GM23338 (cell line): ENCODE results near the gene LDLRAD3. TPM values are rescaled to one million over a fixed set of nuclear protein-coding genes. Genes with fewer than 3 reads are reported as not detected.

Source experiments
- ATAC-seq: fragments of 200-7000 bp; cut with Tn5 transposase; 3 replicates; pipeline ENCODE4 v1.9.1; 2020
- DNase-seq: peaks from one replicate; pipeline ENCODE4 v3.0.0-alpha.2; 2015; ENCODE audit warnings: low spot score
- H2AFZ ChIP-seq: fragments of 200-600 bp; sonication (generic); 2 replicates; pipeline ENCODE4 v1.8.0; 2016; ENCODE audit warnings: antibody characterized with exemption, mild to moderate bottlenecking, moderate library complexity
- H3F3A ChIP-seq: fragments of 200-600 bp; sonication (generic); replicated peaks from 2 replicates; pipeline ENCODE4 v1.8.0; 2017; ENCODE audit warnings: antibody characterized with exemption, mixed run types, low read depth
- H3K27ac ChIP-seq: fragments of 200-600 bp; sonication (generic); 2 replicates; pipeline ENCODE4 v1.6.1; 2016; ENCODE audit warnings: low read depth
- H3K27me3 ChIP-seq: fragments of 200-600 bp; sonication (generic); 2 replicates; pipeline ENCODE4 v1.8.0; 2016; ENCODE audit warnings: mild to moderate bottlenecking, mixed run types, moderate library complexity; ENCODE audit not compliant: insufficient read depth
- H3K36me3 ChIP-seq: fragments of 200-600 bp; sonication (generic); 2 replicates; pipeline ENCODE4 v1.8.0; 2016; ENCODE audit warnings: mild to moderate bottlenecking; ENCODE audit not compliant: insufficient read depth
- H3K4me1 ChIP-seq: fragments of 200-600 bp; sonication (generic); 2 replicates; pipeline ENCODE4 v1.8.0; 2016; ENCODE audit warnings: mild to moderate bottlenecking, moderate library complexity; ENCODE audit not compliant: insufficient read depth
- H3K4me2 ChIP-seq: fragments of 200-600 bp; sonication (generic); 2 replicates; pipeline ENCODE4 v1.7.1; 2017; ENCODE audit warnings: mixed run types
- H3K4me3 ChIP-seq: fragments of 200-600 bp; sonication (generic); 2 replicates; pipeline ENCODE4 v1.6.1; 2016; ENCODE audit warnings: mixed run types
- H3K79me2 ChIP-seq: fragments of 200-600 bp; sonication (generic); replicated peaks from 2 replicates; pipeline ENCODE4 v1.8.0; 2017; ENCODE audit warnings: mild to moderate bottlenecking; ENCODE audit not compliant: insufficient read depth
- H3K9me2 ChIP-seq: fragments of 200-600 bp; sonication (generic); 2 replicates; pipeline ENCODE4 v1.8.0; 2017; ENCODE audit not compliant: insufficient read depth
- H4K20me1 ChIP-seq: fragments of 200-600 bp; sonication (generic); replicated peaks from 2 replicates; pipeline ENCODE4 v1.8.0; 2017; ENCODE audit warnings: mild to moderate bottlenecking; ENCODE audit not compliant: insufficient read depth
- H3K27ac Mint-ChIP-seq: 2 replicates; pipeline ENCODE4 v1.8.0; 2020; ENCODE audit warnings: inconsistent platforms, mild to moderate bottlenecking, moderate library complexity, mixed read lengths
- H3K27me3 Mint-ChIP-seq: 3 replicates; pipeline ENCODE4 v1.8.0; 2022; ENCODE audit warnings: low read depth, mild to moderate bottlenecking, moderate library complexity, mixed read lengths, inconsistent platforms; ENCODE audit not compliant: insufficient read depth, poor library complexity
- H3K36me3 Mint-ChIP-seq: 3 replicates; pipeline ENCODE4 v1.8.0; 2021; ENCODE audit warnings: low read depth, mild to moderate bottlenecking, inconsistent platforms, moderate library complexity, mixed read lengths
- H3K4me1 Mint-ChIP-seq: 3 replicates; pipeline ENCODE4 v1.8.0; 2020; ENCODE audit warnings: mild to moderate bottlenecking, inconsistent platforms, mixed read lengths
- H3K4me3 Mint-ChIP-seq: 3 replicates; pipeline ENCODE4 v1.8.0; 2021; ENCODE audit warnings: moderate library complexity, mild to moderate bottlenecking, inconsistent platforms, mixed read lengths
- H3K9me3 Mint-ChIP-seq: 3 replicates; pipeline ENCODE4 v1.8.0; 2020; ENCODE audit warnings: moderate library complexity, mild to moderate bottlenecking, inconsistent platforms, mixed read lengths
- CREB1 ChIP-seq: fragments of 250-450 bp; sonication (Bioruptor Pico); IDR thresholded peaks from 2 replicates; pipeline ENCODE4 v1.5.0; 2020; ENCODE audit warnings: low read depth, mild to moderate bottlenecking, moderate library complexity
- NANOG ChIP-seq: IDR thresholded peaks from 2 replicates; pipeline ENCODE4 v1.6.1; 2016; ENCODE audit warnings: antibody characterized with exemption, borderline replicate concordance
- POLR2AphosphoS5 ChIP-seq: IDR thresholded peaks from 2 replicates; pipeline ENCODE4 v1.6.1; 2016; ENCODE audit warnings: antibody characterized with exemption, low read depth
- ZNF114 ChIP-seq: fragments of 250-450 bp; sonication (Bioruptor Pico); IDR thresholded peaks from 2 replicates; pipeline ENCODE4 v1.5.0; 2020; ENCODE audit warnings: mild to moderate bottlenecking, moderate library complexity
- polyA plus RNA-seq: library from polyadenylated mRNA; unstranded; fragments of >200 nt; fragmentation: Nextera tagmentation; extraction: Ambion mirVana; gene quantifications from 2 replicates; pipeline ENCODE4 v1.2.1, GENCODE V29; 2016
- total RNA-seq: library from RNA; depleted of rRNA; stranded (reverse); fragments of >200 nt; shearing (Covaris generic); gene quantifications from 2 replicates; pipeline ENCODE4 v1.2.3, GENCODE V29; 2014
- TF ChIP-seq, protein P1 (sequence below), 2 experiments: fragments of 200-600 bp in 1 of 2; sonication (generic) in 1 of 2; conservative IDR thresholded peaks; 2 replicates each; pipeline versions ENCODE4 v1.5.1 to v1.6.1; 2016 to 2017; ENCODE audit warnings: antibody characterized with exemption in 2 of 2, low read depth in 2 of 2, mild to moderate bottlenecking in 2 of 2, moderate library complexity in 1 of 2
- TF ChIP-seq, protein P2 (sequence below): IDR thresholded peaks from one replicate; pipeline ENCODE4 v1.6.1; 2018; ENCODE audit warnings: antibody characterized with exemption; ENCODE audit not compliant: unreplicated experiment
- TF ChIP-seq, protein P3 (sequence below): IDR thresholded peaks from 2 replicates; pipeline ENCODE4 v1.6.1; 2016; ENCODE audit warnings: antibody characterized with exemption

LDLRAD3 gene
- total and polyA plus RNA-seq, 2 experiments from 2014 or later: 8.5 to 19.4 TPM

DNA sequence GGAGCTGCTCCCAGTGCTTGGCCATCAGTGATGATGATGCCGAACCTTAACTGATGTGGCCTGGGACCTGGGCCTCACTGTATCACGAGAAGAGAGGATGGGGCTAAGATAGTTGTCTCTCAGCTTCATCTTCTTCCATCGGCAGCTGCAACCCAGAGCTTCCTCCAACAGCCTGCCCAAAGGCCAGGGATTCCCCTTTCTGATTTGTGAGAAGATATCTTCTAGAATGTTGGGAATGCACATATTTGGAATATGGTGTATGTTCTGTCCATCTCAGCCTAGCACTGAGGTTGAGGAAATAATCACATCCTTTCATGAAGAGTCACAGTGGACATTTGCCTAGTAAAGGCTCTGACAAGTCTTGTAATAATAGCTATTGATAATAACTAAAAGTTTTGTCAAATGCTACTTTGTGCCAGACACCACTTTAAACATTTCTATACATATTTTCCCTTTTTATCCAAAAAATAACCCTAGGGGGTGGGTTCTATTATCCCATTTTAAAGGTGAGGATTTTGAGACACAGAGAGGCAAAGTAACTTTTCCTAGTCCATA lies 272.3 kb downstream of the LDLRAD3 start:
- H3K27ac Mint-ChIP-seq: no peak overlapping the region
- H3K79me2 ChIP-seq: no peaks in the 10 kb centered on the region
- no peak for ATAC-seq

More for the DNA sequence above, 272.3 kb downstream of the LDLRAD3 start:
- Histone ChIP-seq H4K20me1 (no peaks in the 10 kb centered on the region), H2AFZ (no peak overlapping the region), H3K4me3 (no peak overlapping the region), H3K4me1 (peaks cover 4% of the 10 kb centered on the region; the same call in 1 of the 2 replicates), H3K4me2 (no peak overlapping the region), H3K27me3 (no peaks in the 10 kb centered on the region), H3K36me3 (no peaks in the 10 kb centered on the region; the same call in 1 of the 2 replicates), H3F3A (no peaks in the 10 kb centered on the region), H3K27ac (no peak overlapping the region), H3K9me2 (no peaks in the 10 kb centered on the region)
- H3K4me3 Mint-ChIP-seq: no peak overlapping the region
- no peak for DNase-seq
- H3K27me3 Mint-ChIP-seq: peaks cover 4% of the 10 kb centered on the region
- peaks cover 19% of the 10 kb centered on the region for H3K4me1 Mint-ChIP-seq
- peaks cover 10% of the 10 kb centered on the region; the same call in 2 of the 3 replicates for H3K36me3 Mint-ChIP-seq
- TF ChIP-seq CREB1 (CRISPR knock-in tag) (no peak), POLR2AphosphoS5 (no peak), ZNF114 (no peak), NANOG (no peak)
- TF ChIP-seq, protein P1, sequence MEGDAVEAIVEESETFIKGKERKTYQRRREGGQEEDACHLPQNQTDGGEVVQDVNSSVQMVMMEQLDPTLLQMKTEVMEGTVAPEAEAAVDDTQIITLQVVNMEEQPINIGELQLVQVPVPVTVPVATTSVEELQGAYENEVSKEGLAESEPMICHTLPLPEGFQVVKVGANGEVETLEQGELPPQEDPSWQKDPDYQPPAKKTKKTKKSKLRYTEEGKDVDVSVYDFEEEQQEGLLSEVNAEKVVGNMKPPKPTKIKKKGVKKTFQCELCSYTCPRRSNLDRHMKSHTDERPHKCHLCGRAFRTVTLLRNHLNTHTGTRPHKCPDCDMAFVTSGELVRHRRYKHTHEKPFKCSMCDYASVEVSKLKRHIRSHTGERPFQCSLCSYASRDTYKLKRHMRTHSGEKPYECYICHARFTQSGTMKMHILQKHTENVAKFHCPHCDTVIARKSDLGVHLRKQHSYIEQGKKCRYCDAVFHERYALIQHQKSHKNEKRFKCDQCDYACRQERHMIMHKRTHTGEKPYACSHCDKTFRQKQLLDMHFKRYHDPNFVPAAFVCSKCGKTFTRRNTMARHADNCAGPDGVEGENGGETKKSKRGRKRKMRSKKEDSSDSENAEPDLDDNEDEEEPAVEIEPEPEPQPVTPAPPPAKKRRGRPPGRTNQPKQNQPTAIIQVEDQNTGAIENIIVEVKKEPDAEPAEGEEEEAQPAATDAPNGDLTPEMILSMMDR (conservative IDR thresholded peaks at IDR 0.05; ENCODE audit: low read depth in 2 of 2): no peak
- TF ChIP-seq, protein P2, sequence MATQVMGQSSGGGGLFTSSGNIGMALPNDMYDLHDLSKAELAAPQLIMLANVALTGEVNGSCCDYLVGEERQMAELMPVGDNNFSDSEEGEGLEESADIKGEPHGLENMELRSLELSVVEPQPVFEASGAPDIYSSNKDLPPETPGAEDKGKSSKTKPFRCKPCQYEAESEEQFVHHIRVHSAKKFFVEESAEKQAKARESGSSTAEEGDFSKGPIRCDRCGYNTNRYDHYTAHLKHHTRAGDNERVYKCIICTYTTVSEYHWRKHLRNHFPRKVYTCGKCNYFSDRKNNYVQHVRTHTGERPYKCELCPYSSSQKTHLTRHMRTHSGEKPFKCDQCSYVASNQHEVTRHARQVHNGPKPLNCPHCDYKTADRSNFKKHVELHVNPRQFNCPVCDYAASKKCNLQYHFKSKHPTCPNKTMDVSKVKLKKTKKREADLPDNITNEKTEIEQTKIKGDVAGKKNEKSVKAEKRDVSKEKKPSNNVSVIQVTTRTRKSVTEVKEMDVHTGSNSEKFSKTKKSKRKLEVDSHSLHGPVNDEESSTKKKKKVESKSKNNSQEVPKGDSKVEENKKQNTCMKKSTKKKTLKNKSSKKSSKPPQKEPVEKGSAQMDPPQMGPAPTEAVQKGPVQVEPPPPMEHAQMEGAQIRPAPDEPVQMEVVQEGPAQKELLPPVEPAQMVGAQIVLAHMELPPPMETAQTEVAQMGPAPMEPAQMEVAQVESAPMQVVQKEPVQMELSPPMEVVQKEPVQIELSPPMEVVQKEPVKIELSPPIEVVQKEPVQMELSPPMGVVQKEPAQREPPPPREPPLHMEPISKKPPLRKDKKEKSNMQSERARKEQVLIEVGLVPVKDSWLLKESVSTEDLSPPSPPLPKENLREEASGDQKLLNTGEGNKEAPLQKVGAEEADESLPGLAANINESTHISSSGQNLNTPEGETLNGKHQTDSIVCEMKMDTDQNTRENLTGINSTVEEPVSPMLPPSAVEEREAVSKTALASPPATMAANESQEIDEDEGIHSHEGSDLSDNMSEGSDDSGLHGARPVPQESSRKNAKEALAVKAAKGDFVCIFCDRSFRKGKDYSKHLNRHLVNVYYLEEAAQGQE: no peak
- TF ChIP-seq, protein P3, sequence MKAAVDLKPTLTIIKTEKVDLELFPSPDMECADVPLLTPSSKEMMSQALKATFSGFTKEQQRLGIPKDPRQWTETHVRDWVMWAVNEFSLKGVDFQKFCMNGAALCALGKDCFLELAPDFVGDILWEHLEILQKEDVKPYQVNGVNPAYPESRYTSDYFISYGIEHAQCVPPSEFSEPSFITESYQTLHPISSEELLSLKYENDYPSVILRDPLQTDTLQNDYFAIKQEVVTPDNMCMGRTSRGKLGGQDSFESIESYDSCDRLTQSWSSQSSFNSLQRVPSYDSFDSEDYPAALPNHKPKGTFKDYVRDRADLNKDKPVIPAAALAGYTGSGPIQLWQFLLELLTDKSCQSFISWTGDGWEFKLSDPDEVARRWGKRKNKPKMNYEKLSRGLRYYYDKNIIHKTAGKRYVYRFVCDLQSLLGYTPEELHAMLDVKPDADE: no peak
- peaks cover 13% of the 10 kb centered on the region; the same call in 2 of the 3 replicates for H3K9me3 Mint-ChIP-seq
